Measurements from ENCODE around the gene RARRES1. TPM values are rescaled to one million over a fixed set of nuclear protein-coding genes. Genes with fewer than 3 reads are reported as not detected.
A peak's percentile ranks its signal among the peaks of the same experiment; 100 is the strongest.

The RARRES1 gene
- total RNA-seq, 1 experiment from 2014 or later = 20.5 TPM

DNA sequence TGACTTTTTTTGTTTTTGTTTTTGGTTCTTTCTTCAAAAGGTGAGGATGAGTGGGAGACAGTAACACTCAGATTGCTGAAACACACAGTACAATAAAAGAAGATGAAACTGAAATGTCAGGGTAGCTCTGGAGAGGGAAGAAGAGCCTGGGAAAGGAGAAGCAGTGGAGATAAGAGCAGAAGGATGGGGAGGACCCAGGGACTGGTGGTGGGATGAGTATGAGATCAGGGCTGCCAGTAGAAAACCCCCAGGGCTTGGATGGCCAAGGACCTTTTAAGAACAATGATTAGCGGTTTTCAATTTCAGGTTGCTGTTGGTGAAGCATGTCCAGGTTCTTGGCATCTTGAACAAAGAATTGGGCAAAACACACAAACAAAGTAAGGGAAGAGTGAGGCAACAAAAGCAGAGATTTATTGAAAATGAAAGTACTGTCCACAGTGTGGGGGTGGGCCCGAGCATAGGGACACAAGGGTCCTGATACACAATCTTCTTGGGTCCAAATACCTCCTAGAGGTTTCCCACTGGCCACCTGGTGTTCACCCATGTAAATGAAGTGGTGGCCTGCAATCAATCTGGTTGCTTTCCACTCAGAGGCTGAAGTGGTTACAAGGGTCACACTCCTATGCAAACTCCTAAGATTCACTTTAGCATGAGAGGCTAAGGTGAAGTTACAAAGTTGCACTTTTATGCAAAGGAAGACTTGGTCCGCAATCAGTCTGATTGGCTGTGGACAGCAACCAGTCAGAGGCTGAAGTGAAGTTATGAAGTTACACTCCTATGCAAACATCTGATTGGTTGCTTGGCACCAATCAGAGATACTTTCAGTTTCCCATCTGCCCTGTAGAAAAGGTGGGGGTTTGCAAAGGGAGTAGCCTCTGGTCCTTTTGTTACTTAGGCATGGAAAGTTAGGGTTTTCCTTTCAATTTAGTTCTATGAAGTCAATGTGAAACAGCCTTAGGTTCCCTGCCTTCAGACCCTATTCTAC lies 43.5 kb upstream of the RARRES1 start:
- H3K36me3 ChIP-seq (ENCODE audit: low read depth) = peaks cover 18% of the 10 kb centered on the region; the same call in 1 of the 2 replicates
- peak overlapping the region; percentile 98; the same call in 1 of the 2 replicates for H3K27ac ChIP-seq
- ChIA-PET CTCF (no interaction called here), POLR2A (ENCODE audit: unreplicated experiment) (no interaction called here)
- no peak for TF ChIP-seq EZH2 (IDR thresholded peaks at IDR 0.05; ENCODE audit: low read depth)
- TF ChIP-seq, protein P1, sequence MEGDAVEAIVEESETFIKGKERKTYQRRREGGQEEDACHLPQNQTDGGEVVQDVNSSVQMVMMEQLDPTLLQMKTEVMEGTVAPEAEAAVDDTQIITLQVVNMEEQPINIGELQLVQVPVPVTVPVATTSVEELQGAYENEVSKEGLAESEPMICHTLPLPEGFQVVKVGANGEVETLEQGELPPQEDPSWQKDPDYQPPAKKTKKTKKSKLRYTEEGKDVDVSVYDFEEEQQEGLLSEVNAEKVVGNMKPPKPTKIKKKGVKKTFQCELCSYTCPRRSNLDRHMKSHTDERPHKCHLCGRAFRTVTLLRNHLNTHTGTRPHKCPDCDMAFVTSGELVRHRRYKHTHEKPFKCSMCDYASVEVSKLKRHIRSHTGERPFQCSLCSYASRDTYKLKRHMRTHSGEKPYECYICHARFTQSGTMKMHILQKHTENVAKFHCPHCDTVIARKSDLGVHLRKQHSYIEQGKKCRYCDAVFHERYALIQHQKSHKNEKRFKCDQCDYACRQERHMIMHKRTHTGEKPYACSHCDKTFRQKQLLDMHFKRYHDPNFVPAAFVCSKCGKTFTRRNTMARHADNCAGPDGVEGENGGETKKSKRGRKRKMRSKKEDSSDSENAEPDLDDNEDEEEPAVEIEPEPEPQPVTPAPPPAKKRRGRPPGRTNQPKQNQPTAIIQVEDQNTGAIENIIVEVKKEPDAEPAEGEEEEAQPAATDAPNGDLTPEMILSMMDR (conservative IDR thresholded peaks at IDR 0.05) = no peak
- H3K27me3 ChIP-seq (ENCODE audit: insufficient read depth, low read depth) = no peaks in the 10 kb centered on the region
- no peak overlapping the region for H3K4me3 ChIP-seq
- H2AFZ ChIP-seq = no peak overlapping the region
- H3K4me2 ChIP-seq = no peak overlapping the region
- no TSS peak for BruUV-seq (replicated peaks)
- H3K79me2 ChIP-seq (ENCODE audit: low read depth) = no peaks in the 10 kb centered on the region
- no peaks in the 10 kb centered on the region; the same call in 1 of the 2 replicates for H3K9me3 ChIP-seq (ENCODE audit: insufficient read depth, low read depth)
- H4K20me1 ChIP-seq (ENCODE audit: insufficient read depth) = no peaks in the 10 kb centered on the region
- peaks cover 43% of the 10 kb centered on the region for H3F3A ChIP-seq (ENCODE audit: insufficient read depth, low read depth)
- no peak for DNase-seq
- intact Hi-C loops (cut with micrococcal nuclease; ENCODE audit: unreplicated experiment) = no loop called here
- H3K9me2 ChIP-seq (ENCODE audit: insufficient read depth) = no peaks in the 10 kb centered on the region
- H3K4me1 ChIP-seq (replicated peaks; ENCODE audit: insufficient read depth) = peaks cover 54% of the 10 kb centered on the region

DNA sequence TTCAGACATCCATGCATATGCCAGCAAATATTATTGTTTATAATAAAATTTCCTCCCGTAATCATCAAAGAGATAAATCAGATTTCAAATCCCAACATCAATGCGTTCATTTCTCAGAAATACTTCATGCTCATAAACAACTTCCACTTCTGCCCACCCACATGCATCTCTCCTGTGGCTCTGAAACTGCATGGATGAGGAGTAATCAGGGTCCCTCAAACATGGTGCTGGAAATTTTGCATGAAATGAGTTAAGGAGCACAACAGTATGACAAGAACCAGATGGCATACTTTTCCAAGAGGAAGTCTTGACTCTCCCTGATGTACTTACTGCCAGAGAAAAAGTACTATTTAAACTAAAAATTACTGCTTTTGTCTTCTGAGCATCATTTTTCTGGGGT lies 42.7 kb upstream of the RARRES1 start:
- intact Hi-C loops (cut with micrococcal nuclease; ENCODE audit: unreplicated experiment) = no loop called here
- ChIA-PET CTCF (no interaction called here), POLR2A (ENCODE audit: unreplicated experiment) (no interaction called here)
- peaks cover 50% of the 10 kb centered on the region for H3F3A ChIP-seq (ENCODE audit: insufficient read depth, low read depth)
- H3K27me3 ChIP-seq (ENCODE audit: insufficient read depth, low read depth) = no peaks in the 10 kb centered on the region
- H3K36me3 ChIP-seq (ENCODE audit: low read depth) = peaks cover 21% of the 10 kb centered on the region; the same call in 1 of the 2 replicates
- H3K4me1 ChIP-seq (replicated peaks; ENCODE audit: insufficient read depth) = peaks cover 61% of the 10 kb centered on the region
- no peaks in the 10 kb centered on the region for H3K9me2 ChIP-seq (ENCODE audit: insufficient read depth)
- no peak overlapping the region for H2AFZ ChIP-seq
- no peak overlapping the region for H3K4me3 ChIP-seq
- DNase-seq = no peak
- no peak overlapping the region for H3K4me2 ChIP-seq
- peak overlapping the region; percentile 98 for H3K27ac ChIP-seq
- no peaks in the 10 kb centered on the region; the same call in 1 of the 2 replicates for H3K9me3 ChIP-seq (ENCODE audit: insufficient read depth, low read depth)
- H3K79me2 ChIP-seq (ENCODE audit: low read depth) = no peaks in the 10 kb centered on the region
- H4K20me1 ChIP-seq (ENCODE audit: insufficient read depth) = no peaks in the 10 kb centered on the region
- TF ChIP-seq, protein P1 (conservative IDR thresholded peaks at IDR 0.05) = no peak
- TF ChIP-seq EZH2 (IDR thresholded peaks at IDR 0.05; ENCODE audit: low read depth) = no peak
- no TSS peak for BruUV-seq (replicated peaks)

DNA sequence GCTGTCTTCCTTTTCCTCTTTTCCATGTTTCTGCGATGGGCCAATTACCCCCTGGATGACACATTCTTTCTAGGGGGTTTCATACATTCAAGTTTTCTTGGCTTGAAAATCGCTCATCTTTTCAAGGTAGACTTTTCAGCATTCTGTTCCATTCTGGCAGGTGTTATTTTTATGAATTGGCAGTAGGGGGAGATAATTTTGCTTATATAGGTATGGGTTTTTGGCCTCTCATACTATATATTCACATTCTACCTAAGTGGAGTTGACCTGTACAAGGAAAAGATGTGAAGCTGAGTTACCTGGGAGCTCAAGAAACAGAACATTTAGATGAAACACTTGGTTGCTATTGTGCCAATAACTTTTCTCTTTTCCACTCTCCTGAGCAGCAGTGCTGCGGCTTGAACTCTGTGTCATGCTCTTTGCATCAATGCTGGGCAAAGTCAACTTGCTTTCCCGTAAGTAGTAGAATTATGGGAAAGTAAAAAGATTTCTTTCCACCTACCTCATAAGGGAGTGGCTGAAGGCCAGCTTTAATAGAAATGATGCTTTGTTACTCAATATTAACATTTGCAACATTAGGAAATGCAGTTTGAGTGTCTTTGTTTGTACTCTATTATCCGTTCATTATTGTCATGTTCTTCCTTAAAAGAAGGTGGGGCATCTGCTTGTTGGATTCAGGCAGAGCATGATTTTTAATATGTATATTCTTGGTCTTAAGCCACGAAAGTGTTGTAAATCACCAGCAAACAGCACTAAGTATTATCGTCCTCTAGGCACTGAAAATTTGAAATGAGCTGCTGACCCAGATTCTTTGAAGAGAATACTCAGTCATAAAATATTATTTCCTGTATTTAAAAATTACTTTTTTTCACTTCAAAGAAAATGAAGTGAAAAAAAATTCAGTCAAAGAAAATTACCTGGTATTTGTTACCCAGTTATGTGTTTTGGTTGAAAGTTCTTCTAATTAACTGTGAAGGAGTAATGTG lies 41.9 kb upstream of the RARRES1 start:
- TF ChIP-seq, protein P1 (conservative IDR thresholded peaks at IDR 0.05) = 0 out of 2 replicates have a peak, but pooled peaks have one; percentile 18
- TF ChIP-seq EZH2 (IDR thresholded peaks at IDR 0.05; ENCODE audit: low read depth) = no peak
- Histone ChIP-seq H3K9me3 (ENCODE audit: insufficient read depth, low read depth) (no peaks in the 10 kb centered on the region; the same call in 1 of the 2 replicates), H3K4me3 (no peak overlapping the region), H3K27ac (peak overlapping the region; percentile 98), H3F3A (ENCODE audit: insufficient read depth, low read depth) (peaks cover 59% of the 10 kb centered on the region), H4K20me1 (ENCODE audit: insufficient read depth) (no peaks in the 10 kb centered on the region), H3K36me3 (ENCODE audit: low read depth) (peaks cover 21% of the 10 kb centered on the region; the same call in 1 of the 2 replicates), H3K4me2 (peak overlapping the region; percentile 64), H3K27me3 (ENCODE audit: insufficient read depth, low read depth) (no peaks in the 10 kb centered on the region), H2AFZ (no peak overlapping the region), H3K4me1 (replicated peaks; ENCODE audit: insufficient read depth) (peaks cover 69% of the 10 kb centered on the region), H3K9me2 (ENCODE audit: insufficient read depth) (no peaks in the 10 kb centered on the region), H3K79me2 (ENCODE audit: low read depth) (no peaks in the 10 kb centered on the region)
- ChIA-PET CTCF (no interaction called here), POLR2A (ENCODE audit: unreplicated experiment) (no interaction called here)
- intact Hi-C loops (cut with micrococcal nuclease; ENCODE audit: unreplicated experiment) = no loop called here
- DNase-seq = peak in 1 of 2 experiments; percentile 73
- BruUV-seq (replicated peaks) = no TSS peak
